IPS DF 6.9 (cell line): ENCODE results near the gene SIGLEC11.
"Not testable (repeated sequence)": the region's sequence is repeated elsewhere in the genome, so short reads cannot be mapped to it uniquely, and the experiment has no call there.

Source experiments
- DNase-seq: peaks from one replicate; pipeline ENCODE4 v3.0.0-alpha.2; 2013; ENCODE audit warnings: low read depth, low spot score
- H3K27ac ChIP-seq: one replicate; pipeline ENCODE4 v1.5.1; 2013; ENCODE audit warnings: low read length, control low read depth
- H3K27me3 ChIP-seq: 2 replicates; pipeline ENCODE4 v1.6.1; 2013; ENCODE audit warnings: mild to moderate bottlenecking, low read length; ENCODE audit not compliant: control insufficient read depth, insufficient read depth
- H3K36me3 ChIP-seq: 2 replicates; pipeline ENCODE4 v1.6.1; 2013; ENCODE audit warnings: low read length; ENCODE audit not compliant: control insufficient read depth, insufficient read depth
- H3K4me1 ChIP-seq: 2 replicates; pipeline ENCODE4 v1.6.1; 2013; ENCODE audit warnings: low read length; ENCODE audit not compliant: control insufficient read depth, insufficient read depth
- H3K4me3 ChIP-seq: 2 replicates; pipeline ENCODE4 v1.5.1; 2013; ENCODE audit warnings: mild to moderate bottlenecking, low read length
- H3K9me3 ChIP-seq: 2 replicates; pipeline ENCODE4 v1.6.1; 2013; ENCODE audit warnings: low read length, inconsistent platforms; ENCODE audit not compliant: control insufficient read depth, insufficient read depth
- WGBS: extraction: QIAGEN DNeasy Blood & Tissue Kit; methylation state at CpG from one replicate; pipeline ENCODE4 v1.1.7; 2013; ENCODE audit warnings: mixed read lengths, missing lambda C conversion rate; ENCODE audit not compliant: insufficient read length, insufficient coverage; 5-methylcytosine and 5-hydroxymethylcytosine counted together

Gene SIGLEC11

DNA sequence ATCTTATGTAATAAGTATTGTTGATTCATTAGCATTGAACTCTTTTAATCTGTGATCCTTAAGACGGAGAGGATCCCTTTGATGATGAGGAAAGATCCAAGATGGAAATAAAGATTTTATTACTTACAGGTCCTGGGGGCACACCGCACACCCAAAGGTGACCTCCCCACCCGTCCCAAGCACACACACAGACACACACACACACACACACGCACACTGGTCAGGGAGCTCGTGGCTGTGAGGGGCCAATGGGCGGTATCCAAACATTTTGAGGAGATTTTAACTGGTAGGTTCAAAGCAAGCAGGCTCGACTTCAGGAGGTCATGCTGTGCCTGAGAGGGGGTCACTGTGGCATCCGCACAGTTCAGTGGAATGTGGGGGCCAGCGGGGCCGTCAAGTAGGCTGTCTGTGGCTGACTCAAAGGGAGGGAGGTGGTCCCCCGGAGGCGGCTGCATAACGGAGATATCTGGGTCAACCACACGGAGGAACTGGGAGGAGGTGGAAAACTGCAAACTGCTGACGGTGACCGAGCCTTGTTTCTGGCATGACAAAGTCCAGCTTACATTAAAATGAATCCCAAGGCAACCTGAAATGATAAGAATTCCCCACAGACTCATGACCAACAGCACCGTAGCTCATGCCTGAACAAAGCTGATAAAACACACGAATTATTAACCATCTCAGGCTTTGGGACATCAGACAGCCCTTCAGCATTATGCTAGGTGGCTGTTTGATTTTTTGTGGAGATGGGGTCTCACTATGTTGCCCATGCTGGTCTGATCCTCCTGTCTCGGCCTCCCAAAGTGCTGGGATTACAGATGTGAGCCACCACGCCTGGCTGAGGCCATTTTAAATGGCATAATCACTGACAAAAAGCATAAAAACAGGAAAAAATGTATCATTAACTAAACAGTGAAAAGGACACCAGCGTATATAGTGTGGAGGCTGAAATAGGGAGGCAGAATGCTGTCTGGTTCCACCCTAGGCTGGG, 20.9 kb upstream of the SIGLEC11 start:
- H3K36me3 ChIP-seq: no peaks in the 10 kb centered on the region
- no peaks in the 10 kb centered on the region for H3K27me3 ChIP-seq
- H3K27ac ChIP-seq: no peak overlapping the region
- DNase-seq: no peak
- no peaks in the 10 kb centered on the region for H3K9me3 ChIP-seq
- no CpG with 5 or more reads among the region's 21 CpGs for WGBS
- no peak overlapping the region for H3K4me3 ChIP-seq
- H3K4me1 ChIP-seq: no peaks in the 10 kb centered on the region

DNA sequence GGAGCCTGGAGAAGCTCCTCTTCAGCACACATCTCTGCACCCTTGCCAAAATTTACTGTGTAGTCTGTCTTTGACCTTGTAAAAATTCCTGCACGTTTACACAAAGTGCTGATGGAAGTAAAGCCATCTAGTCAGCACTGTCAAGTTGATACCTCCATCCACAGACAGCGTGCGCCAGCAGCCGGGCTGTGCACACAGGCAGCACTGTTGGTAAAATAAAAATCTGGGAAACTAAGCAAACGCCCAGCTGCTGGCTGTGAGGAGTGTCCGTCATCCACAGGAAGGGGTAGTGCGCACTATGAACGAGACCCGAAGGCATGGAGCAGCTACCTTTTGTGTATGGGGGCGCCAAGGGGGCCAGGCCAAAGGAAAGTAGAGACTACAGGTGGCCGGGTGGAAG, 17.4 kb upstream of the SIGLEC11 start:
- Histone ChIP-seq H3K4me1 (no peaks in the 10 kb centered on the region), H3K4me3 (no peak overlapping the region), H3K9me3 (no peaks in the 10 kb centered on the region), H3K27me3 (no peaks in the 10 kb centered on the region), H3K36me3 (no peaks in the 10 kb centered on the region), H3K27ac (no peak overlapping the region)
- no peak for DNase-seq
- no CpG with 5 or more reads among the region's 11 CpGs for WGBS

DNA sequence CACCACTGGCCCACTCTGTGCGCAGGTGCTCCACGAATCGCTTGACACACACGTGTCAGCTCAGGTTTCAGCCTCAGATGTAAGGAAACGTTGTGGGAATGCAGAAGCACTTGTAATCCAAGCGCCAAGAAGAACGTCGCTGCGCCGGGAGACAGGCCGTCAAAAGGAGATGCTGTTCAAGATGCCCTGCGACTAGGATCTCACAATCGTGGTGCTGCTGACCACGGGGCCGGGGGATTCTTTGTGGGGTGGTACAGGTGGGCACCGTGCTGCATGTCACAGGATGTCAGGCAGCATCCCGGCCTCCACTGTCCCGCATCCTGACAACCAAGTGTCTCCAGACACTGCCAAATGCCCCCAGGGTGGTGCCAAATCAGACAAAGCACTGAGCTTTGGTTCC, 16.9 kb upstream of the SIGLEC11 start:
- WGBS: no CpG with 5 or more reads among the region's 18 CpGs
- no peaks in the 10 kb centered on the region for H3K27me3 ChIP-seq
- H3K9me3 ChIP-seq: no peaks in the 10 kb centered on the region
- no peaks in the 10 kb centered on the region for H3K4me1 ChIP-seq
- no peak for DNase-seq
- H3K36me3 ChIP-seq: no peaks in the 10 kb centered on the region
- no peak overlapping the region for H3K27ac ChIP-seq
- no peak overlapping the region for H3K4me3 ChIP-seq

DNA sequence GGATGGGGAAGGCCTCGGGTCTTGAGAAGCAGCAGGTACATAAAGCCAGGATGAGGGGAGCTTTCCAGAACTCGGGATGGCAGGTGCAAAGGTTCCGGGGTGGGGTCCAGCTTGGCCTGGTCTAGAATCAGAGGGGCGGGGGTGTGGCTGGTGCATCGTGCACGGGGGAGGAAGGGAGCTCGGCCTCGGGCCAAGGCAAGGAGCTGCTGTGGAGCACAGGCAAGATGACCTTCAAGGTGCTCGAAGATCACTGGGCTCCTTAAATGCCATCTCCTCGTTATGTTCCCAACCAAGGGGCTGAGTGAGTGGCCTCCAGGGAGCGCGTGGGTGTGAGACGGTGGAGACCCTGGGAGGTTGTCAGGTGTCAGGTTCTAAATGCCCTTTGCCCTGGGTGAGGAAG, 16.1 kb upstream of the SIGLEC11 start:
- no peaks in the 10 kb centered on the region for H3K27me3 ChIP-seq
- H3K4me3 ChIP-seq: no peak overlapping the region
- no peak overlapping the region for H3K27ac ChIP-seq
- DNase-seq: no peak
- no peaks in the 10 kb centered on the region for H3K9me3 ChIP-seq
- no CpG with 5 or more reads among the region's 13 CpGs for WGBS
- H3K4me1 ChIP-seq: no peaks in the 10 kb centered on the region
- H3K36me3 ChIP-seq: no peaks in the 10 kb centered on the region

DNA sequence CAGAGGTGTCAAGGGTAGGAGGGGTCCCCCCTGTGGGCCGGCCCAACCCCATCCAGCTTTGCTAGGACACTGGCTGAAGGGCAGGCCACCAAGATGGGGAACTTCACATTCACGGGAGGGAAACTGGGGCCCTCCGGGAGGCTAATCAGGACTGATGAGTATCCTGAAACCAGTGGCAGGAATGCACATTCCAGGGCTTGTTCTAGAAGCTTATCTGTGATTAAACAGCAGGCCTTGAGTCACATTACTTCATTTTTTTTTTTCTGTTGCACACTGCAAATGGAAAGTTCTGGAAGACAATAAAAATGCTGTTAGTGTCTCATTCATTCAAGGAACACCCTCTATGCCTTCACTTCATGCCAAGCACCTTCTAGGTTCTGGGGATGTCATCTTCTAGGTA, 15.5 kb upstream of the SIGLEC11 start:
- no peaks in the 10 kb centered on the region for H3K9me3 ChIP-seq
- H3K36me3 ChIP-seq: no peaks in the 10 kb centered on the region
- WGBS: no CpG with 5 or more reads among the region's 3 CpGs
- no peaks in the 10 kb centered on the region for H3K27me3 ChIP-seq
- H3K4me1 ChIP-seq: no peaks in the 10 kb centered on the region
- no peak overlapping the region for H3K27ac ChIP-seq
- H3K4me3 ChIP-seq: no peak overlapping the region
- DNase-seq: no peak

DNA sequence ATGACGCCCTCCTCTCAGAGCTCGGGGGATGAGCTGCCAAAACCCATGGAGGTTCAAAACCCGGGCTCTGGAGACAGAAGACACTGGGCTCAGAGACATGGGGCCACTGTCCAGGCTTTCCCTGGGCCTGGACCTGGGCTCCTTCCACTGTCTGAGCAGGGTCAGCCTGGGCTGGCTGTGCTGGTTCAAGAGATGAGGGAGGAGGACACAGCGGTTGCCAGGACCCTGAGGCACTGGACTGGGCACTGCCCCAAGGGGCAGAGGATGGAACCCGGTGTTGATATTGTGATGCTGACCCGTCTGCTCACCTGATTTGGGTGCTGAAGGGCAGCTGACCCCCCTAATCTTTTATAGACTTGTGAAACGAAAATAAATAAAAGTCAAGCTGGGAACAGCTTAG, 14.1 kb upstream of the SIGLEC11 start:
- no CpG with 5 or more reads among the region's 7 CpGs for WGBS
- DNase-seq: no peak
- Histone ChIP-seq H3K9me3 (no peaks in the 10 kb centered on the region), H3K4me3 (no peak overlapping the region), H3K4me1 (no peaks in the 10 kb centered on the region), H3K27me3 (no peaks in the 10 kb centered on the region), H3K27ac (no peak overlapping the region), H3K36me3 (no peaks in the 10 kb centered on the region)

DNA sequence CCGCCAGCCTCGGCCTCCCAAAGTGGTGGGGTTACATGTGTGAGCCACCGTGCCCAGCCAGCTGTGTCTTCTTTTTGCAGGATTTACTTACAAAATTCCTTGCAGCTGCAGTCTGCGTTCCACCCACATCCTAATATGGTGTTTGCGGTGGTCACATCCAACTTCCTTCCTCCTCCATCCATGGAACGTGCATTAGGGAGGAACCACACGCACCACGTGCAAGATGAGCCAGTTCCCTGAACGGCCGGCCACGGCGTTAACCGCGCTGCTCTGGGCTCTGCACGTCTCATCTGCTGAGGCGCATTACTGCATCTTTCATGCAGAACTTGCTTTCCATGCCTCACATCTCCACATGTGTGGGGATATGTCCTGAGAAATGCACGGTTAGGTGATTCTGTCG, 13.0 kb upstream of the SIGLEC11 start:
- no CpG with 5 or more reads among the region's 18 CpGs for WGBS
- H3K27ac ChIP-seq: no peak overlapping the region
- H3K27me3 ChIP-seq: no peaks in the 10 kb centered on the region
- H3K9me3 ChIP-seq: no peaks in the 10 kb centered on the region
- no peaks in the 10 kb centered on the region for H3K4me1 ChIP-seq
- no peak overlapping the region for H3K4me3 ChIP-seq
- no peak for DNase-seq
- no peaks in the 10 kb centered on the region for H3K36me3 ChIP-seq

DNA sequence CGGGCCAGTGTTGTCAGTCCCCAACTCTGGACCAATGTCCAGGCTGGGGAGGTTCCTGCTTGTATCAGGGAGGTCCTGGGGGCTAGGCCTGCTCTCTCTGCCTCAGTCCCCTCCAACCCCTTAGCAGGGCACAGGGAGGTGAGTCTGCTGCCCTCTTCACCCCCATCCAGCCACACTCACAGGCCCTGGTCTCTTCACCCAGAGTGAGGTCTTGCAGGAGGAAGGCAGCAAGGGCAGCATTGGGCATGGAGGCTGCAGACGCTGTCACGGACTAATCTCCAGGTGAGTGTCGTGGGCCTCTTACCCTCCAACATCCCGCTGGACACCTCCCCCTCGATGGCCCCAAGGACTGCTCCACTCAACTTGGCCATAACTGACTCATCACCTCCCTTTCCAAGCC, 11.9 kb upstream of the SIGLEC11 start:
- no CpG with 5 or more reads among the region's 6 CpGs for WGBS
- Histone ChIP-seq H3K36me3 (no peaks in the 10 kb centered on the region), H3K4me1 (no peaks in the 10 kb centered on the region), H3K9me3 (no peaks in the 10 kb centered on the region), H3K4me3 (no peak overlapping the region), H3K27me3 (no peaks in the 10 kb centered on the region), H3K27ac (no peak overlapping the region)
- no peak for DNase-seq

DNA sequence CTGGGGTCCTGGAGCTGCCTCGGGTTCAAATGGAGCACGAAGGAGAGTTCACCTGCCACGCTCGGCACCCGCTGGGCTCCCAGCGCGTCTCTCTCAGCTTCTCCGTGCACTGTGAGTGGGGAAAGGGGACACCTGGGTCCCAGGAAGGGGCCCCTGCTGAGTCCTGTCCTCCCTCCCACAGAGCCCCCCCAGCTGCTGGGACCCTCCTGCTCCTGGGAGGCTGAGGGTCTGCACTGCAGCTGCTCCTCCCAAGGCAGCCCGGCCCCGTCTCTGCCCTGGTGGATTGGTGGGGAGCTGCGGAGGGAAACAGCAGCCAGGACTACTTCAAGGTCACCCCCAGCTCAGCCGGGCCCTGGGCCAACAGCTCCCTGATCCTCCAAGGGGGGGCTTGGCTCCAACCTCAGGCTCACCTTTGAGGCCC, 11.0 kb upstream of the SIGLEC11 start:
- WGBS: no CpG with 5 or more reads among the region's 12 CpGs
- no peak for DNase-seq

DNA sequence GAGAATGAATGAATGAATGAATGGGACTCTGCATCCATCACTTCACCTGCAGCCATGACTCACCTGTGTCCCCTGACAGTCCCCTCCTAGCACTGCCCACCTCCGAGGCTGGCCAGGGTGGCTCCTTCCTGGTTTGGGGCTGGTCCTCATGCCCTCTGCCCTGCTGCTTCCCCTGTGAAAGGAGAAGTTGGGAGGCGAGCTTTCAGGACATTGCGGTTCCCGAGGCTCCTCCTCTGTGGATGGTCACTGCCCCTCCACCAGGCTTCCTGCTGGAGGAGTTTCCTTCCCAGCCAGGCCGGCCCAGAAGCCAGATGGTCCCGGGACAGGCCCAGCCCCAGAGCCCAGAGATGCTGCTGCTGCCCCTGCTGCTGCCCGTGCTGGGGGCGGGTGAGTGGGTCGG, 8.4 kb upstream of the SIGLEC11 start:
- DNase-seq, H3K27ac ChIP-seq, H3K4me3 ChIP-seq, H3K9me3 ChIP-seq, H3K27me3 ChIP-seq, H3K4me1 ChIP-seq, H3K36me3 ChIP-seq: not testable (repeated sequence)
- WGBS: no CpG with 5 or more reads among the region's 9 CpGs

More for the DNA sequence above, 11.0 kb upstream of the SIGLEC11 start:
- Histone ChIP-seq H3K36me3 (no peaks in the 10 kb centered on the region), H3K9me3 (no peaks in the 10 kb centered on the region), H3K4me1 (no peaks in the 10 kb centered on the region), H3K27me3 (no peaks in the 10 kb centered on the region), H3K27ac (no peak overlapping the region), H3K4me3 (no peak overlapping the region)
